Mucosa of descending colon (tissue), 3 donors: ENCODE data around the gene POSTN. TPM values are rescaled to one million over a fixed set of nuclear protein-coding genes. Genes with fewer than 3 reads are reported as not detected.
"Not testable (repeated sequence)": the region's sequence is repeated elsewhere in the genome, so short reads cannot be mapped to it uniquely, and the experiment has no call there.

Source experiments
- ATAC-seq: fragments of 200-7000 bp; cut with Tn5 transposase; one replicate; pipeline ENCODE4 v1.9.1; 2020; ENCODE audit warnings: mild to moderate bottlenecking, moderate library complexity
- DNase-seq, 3 donors: peaks; one replicate each; pipeline ENCODE4 v3.0.0-alpha.2; 2020
- H3K36me3 ChIP-seq: fragments of 200-600 bp; one replicate; pipeline ENCODE4 v1.8.0; 2021; ENCODE audit warnings: low read depth, mild to moderate bottlenecking
- H3K4me1 ChIP-seq: fragments of 200-600 bp; one replicate; pipeline ENCODE4 v1.8.0; 2021; ENCODE audit warnings: low read depth, mild to moderate bottlenecking
- H3K4me3 ChIP-seq: fragments of 200-600 bp; one replicate; pipeline ENCODE4 v1.8.0; 2021; ENCODE audit warnings: mild to moderate bottlenecking
- H3K9me3 ChIP-seq: fragments of 200-600 bp; one replicate; pipeline ENCODE4 v1.8.0; 2021; ENCODE audit warnings: mild to moderate bottlenecking
- CTCF ChIP-seq: fragments of 200-600 bp; IDR thresholded peaks from one replicate; pipeline ENCODE4 v1.8.0; 2022; ENCODE audit warnings: antibody characterized with exemption, mild to moderate bottlenecking
- intact Hi-C, 2 donors: fragments of 100-400 bp; cut with DNase I in 1 of 2; cut with micrococcal nuclease in 1 of 2; formaldehyde crosslinking; loops; one replicate each; pipeline versions ENCODE4 v1.11.0 to v1.11.1; 2022; cut with DNase I, micrococcal nuclease
- total RNA-seq, 3 donors: library from RNA; stranded (reverse); fragmentation: NEBNext Ultra II Directional in 2 of 3; extraction: Animal tissue kit (Norgen Biotek cat#: 25700) in 2 of 3; gene quantifications; one replicate each; pipeline versions ENCODE4 v1.2.1 to v1.2.4, GENCODE V29; 2021 to 2023
- donor health status: DM: no; HTN: no; CAD: no; lungs with moderate emphysema.
- donor health status: DM: no; HTN: no; CAD: no.
- donor health status: DM: no; HTN: yes; CAD: no.

The POSTN gene
- total RNA-seq, 3 donors from 2014 or later: 19.3 to 75.3 (median 37.2) TPM

- Histone ChIP-seq H3K9me3 (no peaks in the 10 kb centered on the region), H3K36me3 (no peaks in the 10 kb centered on the region), H3K4me1 (no peaks in the 10 kb centered on the region), H3K4me3 (no peak overlapping the region)
- DNase-seq (no peak), ATAC-seq (no peak)
- TF ChIP-seq CTCF: no peak
- intact Hi-C loops: no loop called here
Measured at GRCh38 chr13:37595162-37595561, 3.4 kb downstream of the POSTN start.

- no peak for ATAC-seq
- intact Hi-C loops: no loop called here
- no peak for TF ChIP-seq CTCF
- H3K4me1 ChIP-seq: no peaks in the 10 kb centered on the region
- H3K9me3 ChIP-seq: no peaks in the 10 kb centered on the region
- no peak for DNase-seq
- no peaks in the 10 kb centered on the region for H3K36me3 ChIP-seq
- no peak overlapping the region for H3K4me3 ChIP-seq
Measured at GRCh38 chr13:37594550-37594949, 4.0 kb downstream of the POSTN start.

- H3K36me3 ChIP-seq, H3K4me1 ChIP-seq, DNase-seq, H3K4me3 ChIP-seq, intact Hi-C loops, ATAC-seq, H3K9me3 ChIP-seq: not testable (repeated sequence)
Measured at GRCh38 chr13:37589381-37589780, 9.2 kb downstream of the POSTN start.

- H3K4me3 ChIP-seq: no peak overlapping the region
- no peaks in the 10 kb centered on the region for H3K9me3 ChIP-seq
- intact Hi-C loops: no loop called here
- no peak for TF ChIP-seq CTCF
- ATAC-seq: no peak
- no peaks in the 10 kb centered on the region for H3K36me3 ChIP-seq
- H3K4me1 ChIP-seq: no peaks in the 10 kb centered on the region
- no peak for DNase-seq
Measured at GRCh38 chr13:37587236-37587635, 11.3 kb downstream of the POSTN start.

- Histone ChIP-seq H3K4me3 (no peak overlapping the region), H3K4me1 (no peaks in the 10 kb centered on the region), H3K36me3 (no peaks in the 10 kb centered on the region), H3K9me3 (no peaks in the 10 kb centered on the region)
- TF ChIP-seq CTCF: no peak
- intact Hi-C loops: no loop called here
- DNase-seq (no peak), ATAC-seq (no peak)
Measured at GRCh38 chr13:37586164-37586563, 12.4 kb downstream of the POSTN start.

GRCh38 chr13:37585541-37585940 is 13.0 kb downstream of the POSTN start:
- H3K4me1 ChIP-seq: no peaks in the 10 kb centered on the region
- no peak overlapping the region for H3K4me3 ChIP-seq
- TF ChIP-seq CTCF: no peak
- H3K9me3 ChIP-seq: no peaks in the 10 kb centered on the region
- DNase-seq (no peak), ATAC-seq (no peak)
- H3K36me3 ChIP-seq: no peaks in the 10 kb centered on the region
- intact Hi-C loops: no loop called here
